ENCODE data around the gene TSPAN5.
"Not testable (repeated sequence)": the region's sequence is repeated elsewhere in the genome, so short reads cannot be mapped to it uniquely, and the experiment has no call there.

The TSPAN5 gene

GRCh38 chr4:98542011-98542410 is 116.4 kb downstream of the TSPAN5 start:
- DNase-seq: no peak

DNA sequence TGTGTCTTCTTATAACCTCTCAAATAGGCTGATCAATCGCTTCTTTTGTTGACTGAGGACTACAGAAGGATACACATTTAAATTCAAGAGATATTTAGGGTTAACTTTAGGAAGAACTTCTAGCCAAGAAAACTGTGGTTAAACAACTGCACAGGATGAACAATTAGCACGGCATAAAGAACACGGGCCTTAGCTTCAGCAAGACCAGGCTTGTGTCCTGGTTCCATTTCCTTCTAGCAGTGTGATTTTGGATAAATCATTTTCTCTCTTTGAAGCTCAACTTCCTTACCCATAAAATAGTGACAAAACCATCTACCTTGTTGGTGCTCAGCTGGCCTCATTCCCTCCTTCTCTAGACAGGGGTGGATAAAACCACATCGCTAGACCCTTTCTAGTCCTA is 117.6 kb downstream of the TSPAN5 start:
- no peak for DNase-seq

GRCh38 chr4:98539741-98540140 is 118.7 kb downstream of the TSPAN5 start:
- no peak for DNase-seq

- DNase-seq: no peak
Observed at GRCh38 chr4:98539299-98539698, 119.1 kb downstream of the TSPAN5 start.

DNA sequence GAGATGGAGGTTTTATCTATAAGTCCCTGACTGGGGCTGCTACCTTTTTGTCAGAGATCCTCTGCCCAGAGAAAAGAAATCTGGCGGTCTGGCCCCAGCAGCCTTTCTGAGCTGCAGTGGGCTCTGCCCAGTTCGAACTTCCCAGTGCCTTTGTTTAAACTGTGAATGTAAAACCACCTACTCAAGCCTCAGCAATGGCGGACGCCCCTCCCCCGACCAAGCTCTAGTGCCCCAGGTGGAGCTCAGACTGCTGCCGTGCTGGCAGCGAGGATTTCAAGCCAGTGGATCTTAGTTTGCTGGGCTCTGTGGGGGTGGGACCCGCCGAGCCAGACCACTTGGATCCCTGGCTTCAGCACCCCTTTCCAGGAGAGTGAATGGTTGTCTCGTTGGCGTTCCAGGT is 121.8 kb downstream of the TSPAN5 start:
- no peak for DNase-seq

- DNase-seq: not testable (repeated sequence)
Observed at GRCh38 chr4:98534146-98534545, 124.3 kb downstream of the TSPAN5 start.

DNA sequence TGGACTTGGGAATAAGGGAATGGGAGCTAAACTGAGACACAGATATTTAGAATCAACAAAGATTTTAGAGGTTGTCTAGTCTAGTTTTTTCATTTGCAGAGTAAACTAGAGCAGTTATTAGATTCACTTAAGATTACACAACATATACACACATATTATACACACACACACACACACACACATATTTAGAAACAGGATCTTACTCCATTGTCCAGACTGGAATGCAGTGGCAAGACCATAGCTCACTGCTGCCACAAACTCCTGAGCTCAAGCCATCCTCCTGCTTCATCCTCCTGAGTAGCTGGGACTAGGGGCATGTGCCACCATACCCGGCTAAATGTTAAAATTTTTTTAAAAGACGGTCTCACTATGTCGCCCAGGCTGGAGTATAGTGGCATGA is 127.8 kb downstream of the TSPAN5 start:
- no peak for DNase-seq

GRCh38 chr4:98529970-98530569 is 128.3 kb downstream of the TSPAN5 start:
- no peak for DNase-seq

GRCh38 chr4:98528882-98529281 is 129.5 kb downstream of the TSPAN5 start:
- DNase-seq: no peak

- DNase-seq: no peak
Observed at GRCh38 chr4:98527534-98528269, 130.7 kb downstream of the TSPAN5 start.

DNA sequence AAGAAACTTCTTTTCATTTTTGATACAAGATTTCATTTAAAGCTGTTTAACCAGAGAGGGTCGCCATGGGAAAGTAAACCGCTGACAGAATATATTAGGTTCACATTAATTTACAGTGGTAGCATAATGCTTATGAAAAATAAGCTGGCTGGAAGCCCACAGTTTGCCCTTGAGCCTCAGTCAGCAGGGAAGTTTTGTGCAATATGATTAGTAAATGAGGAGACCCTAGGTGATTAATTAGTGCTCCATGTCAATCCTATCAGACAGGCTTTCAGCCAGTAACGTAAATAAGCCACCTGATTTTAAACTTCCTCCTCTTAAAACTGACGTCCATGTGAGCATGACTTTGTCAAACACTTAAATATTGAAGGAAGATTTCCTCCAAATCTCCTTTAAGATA is 134.2 kb downstream of the TSPAN5 start:
- DNase-seq: no peak

DNA sequence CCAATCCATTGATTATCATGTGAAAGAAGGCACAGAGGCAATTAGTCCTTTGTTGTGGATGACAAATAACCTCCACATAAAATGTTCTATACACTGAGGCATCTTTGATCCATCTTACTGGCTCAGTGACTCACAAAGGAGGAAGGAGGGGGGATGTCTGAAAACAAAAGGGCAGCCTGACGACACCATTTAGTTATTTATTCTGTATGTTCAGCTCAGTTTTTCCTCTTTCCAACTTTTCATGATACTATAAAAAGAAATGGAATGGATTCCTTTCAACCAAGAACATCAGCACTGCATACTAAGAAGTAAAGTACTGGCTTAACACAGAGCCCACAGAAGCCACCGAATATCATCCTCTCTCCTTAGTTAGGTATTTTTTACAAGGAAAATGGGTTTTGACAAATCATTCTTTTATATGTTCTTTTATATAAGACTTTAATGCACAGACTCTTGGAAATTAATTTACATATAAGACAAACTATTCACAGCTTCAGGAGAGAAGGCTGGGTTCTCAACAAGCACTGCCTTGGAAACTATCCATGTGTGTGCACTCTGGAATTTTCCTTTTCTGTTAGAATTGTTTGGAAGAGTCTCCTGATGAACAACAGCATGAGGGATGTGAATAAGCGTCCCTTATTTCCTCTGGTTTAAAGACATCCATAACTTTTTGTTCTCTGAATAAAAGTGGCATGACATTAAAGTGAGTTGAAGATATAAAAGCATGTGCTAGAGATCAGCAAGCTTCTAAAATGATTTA is 135.6 kb downstream of the TSPAN5 start:
- DNase-seq: no peak

- DNase-seq: no peak
Observed at GRCh38 chr4:98522062-98522461, 136.3 kb downstream of the TSPAN5 start.

GRCh38 chr4:98521486-98521885 is 136.9 kb downstream of the TSPAN5 start:
- no peak for DNase-seq

DNA sequence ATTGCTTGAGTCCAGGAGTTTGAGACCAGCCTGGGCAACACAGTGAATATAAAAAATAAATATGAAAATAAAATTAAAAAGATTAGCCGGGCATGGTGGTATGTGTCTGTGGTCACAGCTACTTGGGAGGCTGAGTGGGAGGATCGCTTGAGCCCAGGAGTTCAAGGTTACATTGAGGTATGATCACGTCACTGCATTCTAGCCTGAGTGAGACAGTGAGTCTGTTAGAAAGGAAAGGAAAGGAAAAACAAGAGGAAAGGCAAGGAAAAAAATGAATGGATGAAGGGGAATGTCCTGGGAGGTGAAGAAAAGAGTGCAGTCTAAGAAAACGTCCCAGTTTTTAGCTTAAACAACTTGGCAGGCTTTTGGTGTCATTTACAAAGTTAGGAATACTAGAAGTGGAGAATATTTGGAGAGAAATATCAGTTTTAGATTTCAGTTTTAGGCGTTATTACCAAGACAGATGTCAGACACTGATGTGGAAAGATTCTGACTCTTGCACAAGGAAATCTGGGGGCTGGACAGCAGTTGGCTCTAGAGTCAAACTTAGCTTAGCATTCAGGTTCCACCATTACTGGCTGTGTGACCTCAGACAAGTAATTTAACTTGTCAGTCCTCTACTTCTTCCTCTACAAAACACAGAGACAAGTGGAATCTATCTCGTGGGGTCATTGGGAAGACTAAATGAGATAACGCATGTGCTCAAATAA is 139.0 kb downstream of the TSPAN5 start:
- no peak for DNase-seq

DNA sequence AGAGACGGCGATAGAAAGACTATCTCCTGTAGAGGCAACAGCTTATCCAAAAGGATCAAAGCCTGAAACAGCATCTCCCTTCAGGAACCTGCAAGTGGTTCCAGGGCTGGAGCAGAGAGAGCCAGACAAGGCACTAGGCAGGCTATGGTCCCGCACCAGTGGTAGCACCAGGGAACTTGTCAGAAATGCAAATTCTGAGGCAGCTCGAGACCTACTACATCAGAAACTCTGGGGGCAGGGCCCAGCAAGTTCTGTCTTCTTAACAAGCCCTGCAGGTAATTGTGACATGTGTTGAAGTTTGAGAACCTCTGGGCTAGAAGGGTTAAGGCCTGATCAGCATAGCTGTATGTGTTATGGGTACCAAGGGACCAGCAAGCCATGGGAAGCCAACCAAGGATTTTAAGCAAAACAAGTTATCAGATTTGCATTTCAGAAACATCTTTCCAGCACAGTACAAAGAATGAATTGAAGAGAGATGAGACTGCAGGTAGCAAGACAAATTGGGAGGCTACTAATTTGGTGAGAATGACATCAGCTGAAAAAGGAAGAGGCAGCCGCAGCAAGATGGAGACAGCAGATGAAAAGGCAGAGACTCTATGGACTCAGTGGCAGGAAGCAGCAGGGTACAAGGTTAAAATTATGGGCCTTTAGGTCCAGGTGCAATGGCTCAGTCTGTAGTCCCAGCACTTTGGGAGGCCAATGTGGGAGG is 139.7 kb downstream of the TSPAN5 start:
- no peak for DNase-seq

GRCh38 chr4:98517218-98518021 is 141.0 kb downstream of the TSPAN5 start:
- DNase-seq: no peak

DNA sequence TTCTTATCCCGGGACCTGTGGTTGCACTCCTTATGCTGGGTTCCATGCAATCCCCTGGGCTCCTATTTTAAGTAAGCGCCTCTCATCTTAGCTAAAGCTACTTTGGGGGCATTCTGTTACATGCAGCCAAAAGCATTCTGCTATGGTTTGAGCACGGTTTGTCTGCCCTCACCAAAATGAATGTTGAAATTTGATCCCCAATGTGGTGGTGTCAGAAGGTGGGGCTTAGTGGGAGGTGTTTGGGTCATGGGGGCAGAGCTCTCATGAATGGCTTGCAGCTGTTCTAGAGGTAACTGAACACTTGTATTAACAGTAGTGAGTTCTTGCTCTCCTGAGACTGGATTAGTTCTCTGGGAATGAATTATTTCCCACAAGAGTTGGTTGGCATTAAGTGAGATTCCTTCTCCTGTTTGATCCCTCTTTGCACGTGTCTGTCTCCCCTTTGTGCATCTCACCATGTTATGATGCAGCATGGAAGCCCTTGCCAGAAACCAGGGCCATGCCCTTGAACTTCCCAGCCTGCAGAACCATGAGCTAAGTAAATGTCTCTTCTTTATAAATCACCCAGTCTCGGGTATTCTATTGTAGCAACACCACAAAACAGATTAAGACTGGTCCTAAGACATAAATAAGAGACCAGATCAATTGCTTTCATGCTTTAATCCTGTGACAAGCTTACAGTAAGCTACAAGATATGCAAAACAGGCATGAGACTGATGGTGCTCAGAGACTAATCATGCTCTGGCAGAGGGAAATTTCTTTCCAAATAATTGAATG is 141.8 kb downstream of the TSPAN5 start:
- no peak for DNase-seq

- no peak for DNase-seq
Observed at GRCh38 chr4:98516042-98516440, 142.4 kb downstream of the TSPAN5 start.

DNA sequence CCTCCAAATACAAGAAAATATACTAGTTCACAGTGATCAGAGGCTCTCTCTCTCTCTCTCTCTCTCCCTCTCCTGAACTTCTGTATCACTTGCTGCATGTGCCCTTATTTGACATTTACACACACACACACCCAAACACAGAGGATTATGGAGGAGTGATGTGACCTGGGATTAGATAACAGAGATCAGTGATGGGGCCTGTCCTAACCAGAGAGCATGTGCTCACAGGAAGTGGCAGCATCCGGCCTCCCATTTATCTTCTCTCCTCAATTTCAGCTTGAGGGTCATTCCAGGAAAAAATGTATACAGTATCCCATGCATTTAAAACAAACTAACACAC is 143.0 kb downstream of the TSPAN5 start:
- DNase-seq: no peak

All from NCI-H1694 (cell line).